Activated naive CD4-positive, alpha-beta T cell treated with anti-CD3 and anti-CD28 coated beads for 36 hours (primary cell): ENCODE results near the gene KRTAP19-1. TPM values are rescaled to one million over a fixed set of nuclear protein-coding genes. Genes with fewer than 3 reads are reported as not detected.
"Not testable (repeated sequence)": the region's sequence is repeated elsewhere in the genome, so short reads cannot be mapped to it uniquely, and the experiment has no call there.

ENCODE experiments used
- CTCF ChIA-PET: fragments of 350-600 bp; sonication (Branson Sonifier 250); formaldehyde crosslinking; loops from one replicate; lab custom pipeline; 2021; ENCODE audit warnings: antibody characterized with exemption; lab: Charles Lee
- DNase-seq: peaks from one replicate; pipeline ENCODE4 v3.0.0-alpha.2; 2020
- H3K27ac Mint-ChIP-seq: one replicate; pipeline ENCODE4 v1.8.0; 2021; ENCODE audit warnings: mild to moderate bottlenecking, mixed read lengths
- H3K27me3 Mint-ChIP-seq: one replicate; pipeline ENCODE4 v1.8.0; 2021; ENCODE audit warnings: low read depth, mixed read lengths
- H3K36me3 Mint-ChIP-seq: one replicate; pipeline ENCODE4 v1.8.0; 2021; ENCODE audit warnings: low read depth, mixed read lengths
- H3K4me1 Mint-ChIP-seq: one replicate; pipeline ENCODE4 v1.8.0; 2021; ENCODE audit warnings: low read depth, mixed read lengths
- H3K4me3 Mint-ChIP-seq: one replicate; pipeline ENCODE4 v1.8.0; 2021; ENCODE audit warnings: mild to moderate bottlenecking, moderate library complexity, mixed read lengths
- H3K9me3 Mint-ChIP-seq: one replicate; pipeline ENCODE4 v1.8.0; 2021; ENCODE audit warnings: mixed read lengths
- intact Hi-C: fragments of 100-400 bp; cut with micrococcal nuclease; formaldehyde crosslinking; loops from one replicate; pipeline ENCODE4 v1.15.1; 2023
- total RNA-seq, 2 experiments: library from RNA; stranded (reverse); gene quantifications; one replicate each; pipeline ENCODE4 v1.2.3, GENCODE V29; 2021

KRTAP19-1 gene
- total RNA-seq, result not detected

DNA sequence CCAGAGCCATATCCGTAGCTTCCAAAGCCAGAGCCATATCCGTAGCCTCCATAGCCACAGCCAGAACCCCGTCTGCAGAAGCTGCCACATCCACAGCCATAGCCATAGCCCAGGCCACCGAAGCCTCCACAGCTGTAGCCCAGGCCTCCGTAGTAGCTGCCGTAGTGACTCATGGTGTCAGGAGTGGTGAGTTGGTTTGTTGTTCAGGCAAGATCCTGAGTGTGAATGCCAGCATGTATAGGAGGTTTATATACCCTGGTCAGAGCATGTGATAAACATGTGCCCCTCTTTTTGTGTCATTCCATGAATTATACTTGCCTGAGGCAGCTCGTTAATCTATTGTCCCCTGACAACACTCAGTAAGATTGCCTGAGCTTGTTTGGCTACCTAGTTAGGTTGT, at the start of gene KRTAP19-1:
Gene KRTAP19-1 (minus strand): TSS at position 223 of the 400 bp plus-strand sequence. CDS start 50 bp downstream, at position 173.
- no peaks in the 10 kb centered on the region for H3K36me3 Mint-ChIP-seq
- H3K27ac Mint-ChIP-seq, result no peak within 1 kb of the TSS
- H3K4me1 Mint-ChIP-seq, result no peaks in the 10 kb centered on the region
- CTCF ChIA-PET, result interaction anchor here (0.7 kb wide), 1 partner anchor 46 kb away, joined by 4 read pairs; no protein-coding TSS in a partner anchor
- H3K27me3 Mint-ChIP-seq, result no peaks in the 10 kb centered on the region
- H3K4me3 Mint-ChIP-seq, result no peak within 1 kb of the TSS
- intact Hi-C loops, result no loop called here
- peaks cover 4% of the 10 kb centered on the region for H3K9me3 Mint-ChIP-seq
- no peak for DNase-seq

DNA sequence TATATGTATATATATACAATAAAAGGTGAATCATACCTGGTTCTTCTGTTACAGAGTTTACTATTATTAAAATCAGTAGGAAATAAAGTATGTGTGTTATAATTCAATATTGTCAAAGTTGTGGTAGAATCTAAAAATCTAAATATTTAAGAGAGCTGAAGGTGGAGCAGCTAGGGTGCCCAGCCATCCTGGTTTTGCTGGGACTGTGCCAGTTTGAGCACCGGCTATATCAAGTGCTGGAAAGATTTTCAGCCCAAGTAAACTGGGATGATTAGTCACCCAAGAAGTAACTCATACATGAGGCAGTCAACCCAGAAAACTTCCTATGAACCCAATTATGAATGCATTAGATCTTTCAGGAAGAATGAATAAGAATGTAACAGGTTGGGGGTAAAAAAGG, 38.7 kb upstream of the KRTAP19-1 start:
- CTCF ChIA-PET, result no interaction called here
- H3K4me3 Mint-ChIP-seq, result no peak overlapping the region
- H3K27ac Mint-ChIP-seq, result no peak overlapping the region
- DNase-seq, result no peak
- H3K4me1 Mint-ChIP-seq, result no peaks in the 10 kb centered on the region
- no peaks in the 10 kb centered on the region for H3K36me3 Mint-ChIP-seq
- peaks cover 4% of the 10 kb centered on the region for H3K9me3 Mint-ChIP-seq
- peaks cover 1% of the 10 kb centered on the region for H3K27me3 Mint-ChIP-seq
- intact Hi-C loops, result no loop called here

DNA sequence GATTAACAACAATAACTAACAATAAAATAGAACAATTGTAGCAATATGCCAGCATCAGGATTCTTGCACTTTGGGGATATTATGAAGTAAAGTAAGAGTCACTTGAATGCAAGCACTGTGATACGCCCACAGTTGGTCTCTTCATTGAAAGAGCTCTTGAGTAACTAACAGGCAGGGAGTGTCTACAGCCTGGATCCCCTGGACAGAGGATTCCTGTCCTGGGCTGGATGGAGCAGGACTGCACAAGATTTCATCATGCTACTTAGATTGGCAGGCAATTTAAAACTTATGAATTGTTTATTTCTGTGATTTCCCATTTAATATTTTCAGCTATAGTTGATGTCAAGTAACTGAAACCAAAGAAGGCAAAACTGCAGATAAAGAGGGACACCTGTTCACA, 35.5 kb upstream of the KRTAP19-1 start:
- Mint-ChIP-seq H3K4me3 (no peak overlapping the region), H3K27me3 (peaks cover 1% of the 10 kb centered on the region), H3K9me3 (no peaks in the 10 kb centered on the region), H3K4me1 (no peaks in the 10 kb centered on the region), H3K36me3 (no peaks in the 10 kb centered on the region), H3K27ac (no peak overlapping the region)
- DNase-seq, result no peak
- CTCF ChIA-PET, result no interaction called here
- intact Hi-C loops, result no loop called here

DNA sequence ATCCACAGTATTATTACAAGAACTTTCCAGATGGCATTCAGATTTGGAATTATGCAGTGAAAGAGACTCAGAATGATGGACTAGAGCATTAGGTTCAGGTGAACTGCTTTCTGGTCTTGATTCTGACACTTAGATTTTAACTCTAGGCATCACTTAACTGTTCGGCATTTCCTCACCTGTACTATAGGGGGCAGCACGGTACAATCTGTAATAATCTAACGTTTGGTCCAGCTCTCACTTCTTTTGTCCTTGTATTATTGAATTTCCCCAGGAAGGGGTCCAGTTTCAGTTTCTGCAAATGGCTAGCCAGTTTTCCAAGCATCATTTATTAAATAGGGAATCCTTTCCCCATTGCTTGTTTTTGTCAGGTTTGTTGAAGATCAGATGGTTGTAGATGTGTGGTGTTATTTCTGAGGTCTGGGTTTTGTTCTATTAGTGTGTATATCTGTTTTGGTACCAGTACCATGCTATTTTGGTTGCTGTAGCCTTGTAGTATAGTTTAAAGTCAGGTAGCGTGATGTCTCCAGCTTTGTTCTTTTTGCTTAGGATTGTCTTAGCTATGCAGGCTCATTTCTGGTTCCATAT, 25.5 kb upstream of the KRTAP19-1 start:
- not testable (repeated sequence) for H3K36me3 Mint-ChIP-seq, H3K4me1 Mint-ChIP-seq, H3K9me3 Mint-ChIP-seq, H3K27me3 Mint-ChIP-seq, H3K4me3 Mint-ChIP-seq, H3K27ac Mint-ChIP-seq
- intact Hi-C loops, result loop anchor here (1.0 to 5.0 kb wide), 3 partner anchors 227 to 581 kb away; no protein-coding TSS in a partner anchor
- peak; percentile 11 for DNase-seq
- CTCF ChIA-PET, result interaction anchor here (0.6 to 1.4 kb wide), 3 partner anchors 9 to 1273 kb away, joined by 3 to 4 read pairs (median 3); partner anchors contain the start of gene KRTAP19-4

DNA sequence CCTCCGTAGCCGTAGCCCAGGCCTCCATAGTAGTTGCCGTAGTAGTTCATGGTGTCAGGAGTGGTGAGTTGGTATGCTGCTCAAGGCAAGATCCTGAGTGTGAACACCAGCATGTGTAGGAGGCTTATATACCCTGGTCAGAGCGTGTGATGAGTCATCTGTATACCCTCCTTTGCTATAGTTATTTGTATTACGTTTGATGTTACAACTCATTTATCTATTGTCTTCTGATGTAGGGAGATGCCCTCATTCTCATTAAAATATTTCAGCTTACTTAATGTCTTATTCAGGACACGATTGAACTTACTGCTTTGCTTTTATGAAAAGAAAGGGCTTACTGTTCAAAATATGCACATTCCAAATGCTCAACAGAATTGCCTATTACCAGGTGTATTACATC, 21.9 kb upstream of the KRTAP19-1 start, which contains the start of gene KRTAP19-5:
Gene KRTAP19-5 (minus strand): TSS at position 101 of the 400 bp plus-strand sequence. CDS start 51 bp downstream, at position 50.
- H3K4me1 Mint-ChIP-seq, result no peaks in the 10 kb centered on the region
- H3K36me3 Mint-ChIP-seq, result no peaks in the 10 kb centered on the region
- no peak within 1 kb of the TSS for H3K27ac Mint-ChIP-seq
- DNase-seq, result no peak
- intact Hi-C loops, result no loop called here
- CTCF ChIA-PET, result no interaction called here
- no peaks in the 10 kb centered on the region for H3K9me3 Mint-ChIP-seq
- H3K27me3 Mint-ChIP-seq, result peaks cover 4% of the 10 kb centered on the region
- no peak within 1 kb of the TSS for H3K4me3 Mint-ChIP-seq

DNA sequence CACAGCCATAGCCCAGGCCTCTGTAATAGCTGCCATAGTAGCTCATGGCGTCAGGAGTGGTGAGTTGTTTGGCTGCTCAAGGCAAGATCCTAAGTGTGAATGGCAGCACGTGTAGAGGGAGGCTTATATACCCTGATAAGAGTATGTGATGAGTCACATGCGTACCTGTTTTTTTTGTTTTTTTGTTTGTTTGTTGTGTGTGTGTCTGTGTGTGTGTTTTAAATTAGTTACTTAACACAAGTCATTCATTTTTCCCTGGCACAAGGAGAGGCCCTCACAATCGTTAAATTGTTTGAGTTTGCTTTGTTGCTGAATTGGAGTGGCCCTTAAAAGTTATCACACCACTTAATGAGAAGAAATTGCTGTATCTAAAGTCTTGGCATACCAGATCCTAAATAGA, 16.9 kb upstream of the KRTAP19-1 start, which contains the start of gene KRTAP19-4:
Gene KRTAP19-4 (minus strand): TSS at position 101 of the 400 bp plus-strand sequence. CDS start 55 bp downstream, at position 46.
- H3K27ac Mint-ChIP-seq, result no peak within 1 kb of the TSS
- no peaks in the 10 kb centered on the region for H3K4me1 Mint-ChIP-seq
- H3K27me3 Mint-ChIP-seq, result no peaks in the 10 kb centered on the region
- CTCF ChIA-PET, result interaction anchor here (1.5 kb wide), 1 partner anchor 8 kb away, joined by 4 read pairs; no protein-coding TSS in a partner anchor
- no peak within 1 kb of the TSS for H3K4me3 Mint-ChIP-seq
- no peak for DNase-seq
- no peaks in the 10 kb centered on the region for H3K9me3 Mint-ChIP-seq
- no peaks in the 10 kb centered on the region for H3K36me3 Mint-ChIP-seq
- intact Hi-C loops, result no loop called here

DNA sequence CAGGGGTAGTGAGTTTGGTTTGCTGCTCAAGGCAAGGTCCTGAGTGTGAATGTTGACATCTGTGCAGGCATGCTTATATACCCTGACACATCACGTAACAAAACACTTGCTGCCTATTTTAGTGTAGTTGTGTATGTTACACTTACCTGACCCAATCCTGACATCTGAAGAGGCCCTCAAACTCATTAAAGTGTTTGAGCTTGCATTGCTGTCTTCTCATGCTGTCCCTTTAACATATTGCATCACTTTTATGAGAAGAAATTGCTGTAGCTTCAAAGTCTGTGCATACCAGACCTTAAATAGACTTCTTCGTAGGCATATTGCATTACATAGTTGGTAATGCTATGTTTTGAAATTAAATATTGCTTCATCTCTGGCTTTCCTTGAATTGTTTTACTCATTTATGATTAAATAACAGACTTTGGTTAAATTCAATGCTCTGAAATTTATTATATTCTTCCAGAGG, 11.8 kb upstream of the KRTAP19-1 start, which contains the start of gene KRTAP19-3:
Gene KRTAP19-3 (minus strand): TSS at position 51 of the 466 bp plus-strand sequence. CDS start 56 bp downstream, outside the sequence.
- no peaks in the 10 kb centered on the region for H3K27me3 Mint-ChIP-seq
- CTCF ChIA-PET, result interaction anchor here (1.1 kb wide), 1 partner anchor 8 kb away, joined by 3 read pairs; no protein-coding TSS in a partner anchor
- H3K27ac Mint-ChIP-seq, result no peak within 1 kb of the TSS
- DNase-seq, result no peak
- no peaks in the 10 kb centered on the region for H3K36me3 Mint-ChIP-seq
- no peaks in the 10 kb centered on the region for H3K4me1 Mint-ChIP-seq
- intact Hi-C loops, result no loop called here
- peaks cover 1% of the 10 kb centered on the region for H3K9me3 Mint-ChIP-seq
- H3K4me3 Mint-ChIP-seq, result no peak within 1 kb of the TSS

DNA sequence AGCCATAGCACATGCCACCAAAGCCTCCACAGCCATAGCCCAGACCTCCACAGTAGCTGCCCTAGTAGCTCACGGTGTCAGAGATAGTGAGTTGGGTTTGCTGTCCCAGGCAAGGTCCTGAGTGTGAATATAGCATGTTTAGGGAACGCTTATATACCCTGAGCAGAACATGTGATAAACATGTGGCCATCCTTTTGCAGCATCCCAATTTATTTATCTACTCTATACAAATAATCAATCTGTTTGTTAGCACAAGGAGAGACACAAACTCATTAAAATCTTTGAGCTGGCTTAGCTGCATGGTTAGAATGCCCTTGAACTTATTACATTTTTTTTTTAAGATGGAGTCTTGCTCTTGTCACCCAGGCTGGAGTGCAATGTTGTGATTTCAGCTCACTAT, 7.2 kb upstream of the KRTAP19-1 start, which contains the start of gene KRTAP19-2:
Gene KRTAP19-2 (minus strand): TSS at position 101 of the 400 bp plus-strand sequence. CDS start 88 bp downstream, at position 13.
- Mint-ChIP-seq H3K36me3 (no peaks in the 10 kb centered on the region), H3K4me1 (no peaks in the 10 kb centered on the region), H3K27ac (no peak within 1 kb of the TSS), H3K4me3 (no peak within 1 kb of the TSS), H3K27me3 (no peaks in the 10 kb centered on the region), H3K9me3 (peaks cover 11% of the 10 kb centered on the region)
- no peak for DNase-seq
- intact Hi-C loops, result no loop called here
- CTCF ChIA-PET, result no interaction called here

DNA sequence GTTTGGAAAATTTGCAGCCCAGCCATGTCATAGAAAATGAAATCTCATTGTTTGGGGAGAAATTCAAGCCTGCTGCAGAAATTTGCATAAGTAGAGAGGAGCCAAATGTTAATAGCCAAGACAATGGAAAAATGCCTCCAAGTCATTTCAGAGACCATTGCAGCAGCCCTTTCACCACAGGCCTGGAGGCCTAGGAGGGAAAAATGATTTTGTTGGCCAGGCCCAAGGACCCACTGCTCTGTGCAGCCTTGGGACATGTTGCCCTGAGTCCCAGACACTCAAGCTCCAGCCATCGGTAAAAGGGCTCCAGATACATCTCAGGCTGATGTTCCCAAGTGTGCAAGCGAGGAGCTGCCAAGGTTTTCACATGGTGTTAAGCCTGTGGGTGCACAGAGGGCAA, 6.0 kb upstream of the KRTAP19-1 start:
- no peak overlapping the region for H3K27ac Mint-ChIP-seq
- CTCF ChIA-PET, result no interaction called here
- intact Hi-C loops, result no loop called here
- no peaks in the 10 kb centered on the region for H3K36me3 Mint-ChIP-seq
- peaks cover 11% of the 10 kb centered on the region for H3K9me3 Mint-ChIP-seq
- no peaks in the 10 kb centered on the region for H3K27me3 Mint-ChIP-seq
- no peak for DNase-seq
- no peaks in the 10 kb centered on the region for H3K4me1 Mint-ChIP-seq
- H3K4me3 Mint-ChIP-seq, result no peak overlapping the region

DNA sequence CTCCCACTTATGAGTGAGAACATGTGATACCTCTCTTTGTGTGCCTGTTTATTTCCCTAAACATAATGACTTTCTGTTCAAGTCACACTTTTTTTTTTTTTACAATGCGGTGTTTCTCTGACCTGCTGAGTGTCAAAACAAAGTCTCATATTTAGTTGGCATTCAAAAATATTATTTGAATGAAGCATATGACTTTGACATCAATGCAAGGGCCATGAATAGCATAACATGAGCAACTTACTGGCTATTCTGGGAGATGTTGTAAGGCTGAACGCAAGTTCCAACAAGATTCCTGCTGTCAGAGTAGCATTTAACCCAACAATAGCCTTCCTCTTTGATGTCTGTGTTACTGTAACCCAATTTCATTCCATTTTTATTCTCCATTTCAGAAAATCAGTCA, 2.0 kb upstream of the KRTAP19-1 start:
- intact Hi-C loops, result no loop called here
- DNase-seq, result no peak
- no peaks in the 10 kb centered on the region for H3K27me3 Mint-ChIP-seq
- H3K36me3 Mint-ChIP-seq, result no peaks in the 10 kb centered on the region
- no peak overlapping the region for H3K4me3 Mint-ChIP-seq
- no peaks in the 10 kb centered on the region for H3K4me1 Mint-ChIP-seq
- CTCF ChIA-PET, result no interaction called here
- H3K27ac Mint-ChIP-seq, result no peak overlapping the region
- H3K9me3 Mint-ChIP-seq, result peaks cover 10% of the 10 kb centered on the region

DNA sequence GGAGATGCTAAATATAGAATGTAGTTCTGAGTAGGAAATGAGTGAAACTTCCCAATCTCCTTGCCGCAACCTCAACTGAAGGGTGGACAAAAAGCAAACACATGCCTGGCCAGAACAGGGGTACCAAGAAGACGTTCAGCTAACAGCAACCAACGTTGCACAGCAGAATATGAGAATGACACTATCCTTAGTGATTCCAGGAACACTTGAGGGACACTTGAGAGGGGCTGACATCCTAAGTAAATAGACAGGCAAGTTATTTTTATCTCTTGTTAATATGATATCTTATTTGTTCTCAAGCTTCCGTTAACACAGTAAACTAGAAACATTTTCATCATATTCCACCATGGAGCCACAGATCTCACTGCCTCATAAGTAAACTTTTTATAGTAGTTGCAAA, 908 bp downstream of the KRTAP19-1 start:
- H3K27me3 Mint-ChIP-seq, result peaks cover 2% of the 10 kb centered on the region
- no peaks in the 10 kb centered on the region for H3K4me1 Mint-ChIP-seq
- H3K27ac Mint-ChIP-seq, result no peak overlapping the region
- no peak for DNase-seq
- no peaks in the 10 kb centered on the region for H3K36me3 Mint-ChIP-seq
- no peak overlapping the region for H3K4me3 Mint-ChIP-seq
- intact Hi-C loops, result no loop called here
- H3K9me3 Mint-ChIP-seq, result no peaks in the 10 kb centered on the region
- CTCF ChIA-PET, result no interaction called here

DNA sequence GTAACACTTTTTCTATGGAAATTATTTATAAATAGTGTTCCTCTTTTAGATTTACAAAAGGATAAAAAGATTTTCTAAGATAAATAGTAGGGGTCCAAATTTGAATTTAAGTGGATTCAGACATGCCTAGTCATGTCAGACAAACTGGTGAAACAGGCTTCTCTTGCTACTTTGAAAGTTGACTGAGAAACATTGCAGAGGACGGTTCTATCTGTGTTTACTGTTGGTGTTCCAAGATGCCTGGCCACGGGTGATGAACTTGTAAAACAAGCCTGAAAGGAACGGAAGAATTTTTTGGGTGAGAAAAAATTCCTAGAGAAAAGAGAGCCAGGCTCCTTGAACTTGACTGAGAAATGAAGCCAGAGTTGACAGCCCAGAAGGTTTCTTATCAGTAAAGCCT, 2.2 kb downstream of the KRTAP19-1 start:
- Mint-ChIP-seq H3K27ac (no peak overlapping the region), H3K9me3 (no peaks in the 10 kb centered on the region), H3K4me1 (no peaks in the 10 kb centered on the region), H3K4me3 (no peak overlapping the region), H3K36me3 (no peaks in the 10 kb centered on the region), H3K27me3 (peaks cover 2% of the 10 kb centered on the region)
- no peak for DNase-seq
- CTCF ChIA-PET, result interaction anchor here (0.6 to 1.2 kb wide), 3 partner anchors 44 to 608 kb away, joined by 3 to 4 read pairs (median 3); no protein-coding TSS in a partner anchor
- intact Hi-C loops, result no loop called here
